A549 treated with Hydrocortisone at 1 μM for 4 hours (cell line): ENCODE results near the gene IFNA13. TPM values are rescaled to one million over a fixed set of nuclear protein-coding genes. Genes with fewer than 3 reads are reported as not detected.

Experiments
- total RNA-seq: library from RNA; stranded (reverse); fragments of 200-300 nt; extraction: Qiagen RNA extraction; gene quantifications from 5 replicates; pipeline ENCODE4 v1.2.3, GENCODE V29; 2022

IFNA13 gene
- not detected in 5 replicates for total RNA-seq

DNA sequence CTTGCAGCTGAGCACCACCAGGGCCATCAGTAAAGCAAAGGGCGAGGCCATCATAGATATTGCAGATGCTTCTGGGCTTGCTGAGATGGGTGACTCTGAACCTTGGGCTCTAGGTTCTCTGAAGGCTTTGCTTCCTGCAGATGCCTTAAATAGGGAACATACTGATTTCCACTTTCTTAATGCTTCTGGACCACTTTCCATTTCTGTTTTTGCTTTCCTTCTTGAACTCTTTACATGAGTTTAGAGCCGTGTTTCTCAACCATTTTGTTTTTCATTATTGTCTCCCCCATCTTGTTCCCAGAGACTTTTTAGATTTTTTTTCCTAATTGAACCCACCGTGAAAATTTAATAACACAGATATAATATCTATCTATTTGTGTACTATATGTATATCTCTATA is at the start of gene IFNA13:
TSS of gene IFNA13 (minus strand) at position 101 of the 400 bp plus-strand sequence. CDS start at position 54, 47 bp downstream.

GRCh38 chr9:21408817-21409216 is 41.0 kb upstream of the IFNA13 start, which contains the start of gene IFNA8:
TSS of gene IFNA8 (plus strand) at chr9:21409117. CDS start at chr9:21409177, 60 bp downstream.

DNA sequence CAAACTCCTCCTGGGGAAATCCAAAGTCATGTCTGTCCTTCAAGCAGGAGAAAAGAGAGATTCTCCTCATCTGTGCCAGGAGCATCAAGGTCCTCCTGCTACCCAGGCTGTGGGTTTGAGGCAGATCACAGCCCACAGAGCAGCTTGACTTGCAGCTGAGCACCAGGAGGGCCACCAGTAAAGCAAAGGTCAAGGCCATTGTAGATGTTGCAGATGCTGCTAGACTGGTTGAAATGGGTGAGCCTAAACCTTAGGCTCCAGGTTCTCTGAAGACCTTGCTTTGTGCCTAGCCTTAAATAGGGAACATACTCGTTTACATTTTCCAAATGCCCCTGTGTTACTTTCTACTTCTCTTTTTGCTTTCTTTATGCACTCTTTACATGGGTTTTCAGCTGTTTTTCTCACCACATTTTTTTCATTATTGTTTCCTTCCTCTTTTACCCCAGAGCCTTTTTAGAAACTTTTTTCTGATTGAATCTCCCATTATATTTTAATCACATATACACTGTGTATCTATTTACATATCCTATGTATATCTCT is 17.3 kb upstream of the IFNA13 start, which contains the start of gene IFNA2:
TSS of gene IFNA2 (minus strand) at position 268 of the 540 bp plus-strand sequence. CDS start at position 199, 69 bp downstream.

GRCh38 chr9:21350787-21351186 is 17.1 kb downstream of the IFNA13 start, which contains the start of gene IFNA6:
TSS of gene IFNA6 (minus strand) at chr9:21350887. CDS start at chr9:21350887, 0 bp downstream.

DNA sequence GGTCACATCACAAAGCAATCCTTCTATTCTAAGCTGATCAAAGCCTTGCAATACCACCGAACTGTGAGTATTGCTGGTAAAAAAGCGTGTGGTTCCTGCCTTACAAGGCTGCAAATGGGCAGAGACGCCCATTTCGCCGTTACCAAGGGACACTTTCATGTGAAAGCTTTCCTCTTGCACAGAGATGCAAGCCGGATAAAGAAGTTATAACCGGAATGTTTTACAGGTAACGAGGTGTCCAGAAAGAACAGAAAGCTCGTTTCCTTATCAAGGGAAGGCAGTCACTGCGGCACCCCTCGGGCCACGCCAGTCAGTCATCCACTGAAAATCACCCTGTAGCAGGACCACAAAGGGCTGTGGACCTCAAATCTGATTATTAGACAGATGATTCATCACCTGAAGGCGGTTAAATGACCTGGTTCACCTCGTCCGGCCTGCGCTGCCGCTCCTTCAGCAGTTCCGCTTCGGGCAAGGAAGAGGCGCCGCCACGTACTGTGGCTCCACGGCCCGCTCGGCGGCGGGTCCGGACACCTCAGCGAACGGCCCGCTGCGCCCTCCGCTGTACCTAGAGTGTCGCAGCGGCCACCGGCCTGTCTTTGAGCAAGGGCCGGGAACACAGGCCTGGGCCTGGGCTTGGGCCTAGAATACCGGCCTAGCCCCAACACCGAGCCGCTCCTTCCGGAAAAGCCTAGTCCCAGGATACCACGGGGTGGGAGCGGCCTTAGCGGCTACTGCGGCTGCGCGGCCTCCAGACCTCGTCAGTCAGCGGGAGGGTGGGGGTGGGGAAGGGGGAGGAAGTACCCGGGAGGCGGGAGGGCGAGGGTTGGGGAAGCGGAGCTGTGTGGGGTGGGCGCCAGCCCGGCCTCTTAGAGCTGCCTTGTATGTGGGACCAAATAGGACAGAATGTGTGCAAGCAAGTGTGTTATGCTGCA is 32.9 kb downstream of the IFNA13 start, which contains the start of gene KLHL9:
TSS of gene KLHL9 (minus strand) at position 704 of the 932 bp plus-strand sequence. CDS start at position 159, 545 bp downstream.

Other genes with a start within 250 kb of the IFNA13 start
- not detected in 5 replicates for gene IFNW1, start 226.2 kb downstream of the IFNA13 start, total RNA-seq
- not detected in 5 replicates for gene IFNA21, start 201.4 kb downstream of the IFNA13 start, total RNA-seq
- not detected in 5 replicates for gene IFNA4, start 180.5 kb downstream of the IFNA13 start, total RNA-seq
- gene IFNA7, start 165.9 kb downstream of the IFNA13 start, total RNA-seq = not detected in 5 replicates
- not detected in 5 replicates for gene IFNA10, start 160.9 kb downstream of the IFNA13 start, total RNA-seq
- gene IFNA16, start 150.7 kb downstream of the IFNA13 start, total RNA-seq = not detected in 5 replicates
- gene IFNA17, start 139.8 kb downstream of the IFNA13 start, total RNA-seq = not detected in 5 replicates
- gene IFNA14, start 128.1 kb downstream of the IFNA13 start, total RNA-seq = not detected in 5 replicates
- gene IFNA5, start 62.7 kb downstream of the IFNA13 start, total RNA-seq = not detected in 5 replicates
- gene KLHL9, start 32.7 kb downstream of the IFNA13 start, total RNA-seq = 15.0 to 23.5 TPM (median 18.5 TPM) in 5 replicates
- not detected in 5 replicates for gene IFNA6, start 17.2 kb downstream of the IFNA13 start, total RNA-seq
- not detected in 5 replicates for gene IFNA2, start 17.3 kb upstream of the IFNA13 start, total RNA-seq
- not detected in 5 replicates for gene IFNA8, start 41.1 kb upstream of the IFNA13 start, total RNA-seq
- not detected in 5 replicates for gene IFNA1, start 72.4 kb upstream of the IFNA13 start, total RNA-seq
- gene IFNE, start 114.3 kb upstream of the IFNA13 start, total RNA-seq = 0.89 to 1.2 TPM (median 1.1 TPM) in 5 replicates